ENCODE data around the gene TBC1D22B.
A peak's percentile ranks its signal among the peaks of the same experiment; 100 is the strongest.
"Not testable (repeated sequence)": the region's sequence is repeated elsewhere in the genome, so short reads cannot be mapped to it uniquely, and the experiment has no call there.

Gene TBC1D22B

DNA sequence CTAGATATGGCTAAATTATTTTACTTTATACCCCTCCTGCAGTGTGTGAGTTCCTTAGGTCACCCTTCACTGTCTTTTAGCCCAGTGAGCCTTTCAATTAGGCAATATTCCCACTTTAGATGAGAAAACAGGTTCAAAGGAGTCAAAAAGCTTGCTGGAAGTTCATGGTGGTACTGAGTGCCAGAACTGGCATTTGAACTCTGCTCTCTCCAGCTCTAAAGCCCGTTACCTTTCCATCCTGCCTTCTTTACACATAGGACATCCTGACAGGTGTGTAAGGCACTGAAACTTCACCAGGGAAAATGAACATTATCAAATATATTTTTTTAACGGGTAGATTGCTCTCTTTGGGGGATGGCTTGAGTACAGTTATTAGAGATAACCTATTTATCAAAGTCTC is 11.5 kb downstream of the TBC1D22B start:
- no peak for DNase-seq

DNA sequence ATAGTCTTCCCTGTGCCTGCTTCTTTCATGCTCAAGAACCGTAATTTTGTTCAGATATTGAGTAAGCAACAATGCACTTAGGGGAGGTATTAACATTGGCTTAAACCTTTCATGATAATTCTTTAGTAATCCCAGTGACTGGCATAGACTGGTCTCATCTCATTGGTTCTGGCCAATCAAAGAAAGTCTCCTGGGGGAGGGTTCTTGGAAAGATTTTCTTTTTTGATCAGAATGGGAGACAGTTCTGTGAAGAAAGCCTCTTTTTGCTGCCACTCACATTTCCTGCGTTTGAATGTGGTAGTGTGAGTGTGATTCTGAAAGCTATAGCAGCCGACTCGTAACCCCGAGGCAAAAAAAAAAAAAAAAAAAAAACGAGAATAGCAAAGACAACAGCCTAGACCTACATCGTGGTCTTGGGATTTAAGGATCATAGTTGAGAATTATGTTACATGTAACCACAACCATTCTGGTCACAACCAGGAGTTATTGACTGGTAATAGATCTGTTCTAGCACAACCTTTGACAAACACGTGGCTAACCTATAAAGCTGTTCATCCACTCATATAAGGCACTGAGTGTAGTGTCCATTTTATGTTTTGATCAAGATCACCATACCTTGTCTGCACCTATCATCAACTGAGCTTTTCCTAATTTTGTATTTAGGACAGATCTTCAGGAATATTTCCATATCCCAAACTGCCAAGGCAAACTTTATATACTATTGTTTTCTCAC is 15.4 kb downstream of the TBC1D22B start:
- DNase-seq: no peak

DNA sequence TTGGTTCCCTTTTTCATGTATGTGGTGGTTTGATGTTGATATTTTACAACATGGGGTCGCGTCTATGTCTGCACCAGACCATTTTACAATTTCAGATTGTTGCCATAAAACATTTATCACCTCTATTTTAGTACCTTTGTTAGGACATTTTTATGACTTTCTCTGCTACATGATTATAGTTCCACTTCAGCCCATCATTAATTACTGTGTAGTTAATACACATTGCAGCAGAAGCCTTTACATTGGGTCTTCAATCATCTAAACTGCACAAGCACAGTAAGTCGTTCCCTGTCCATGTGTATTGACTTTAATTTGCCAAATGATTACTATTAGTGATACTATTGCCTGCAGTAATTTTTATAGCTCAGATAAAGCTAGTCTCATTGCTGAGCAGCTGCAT is 16.1 kb downstream of the TBC1D22B start:
- DNase-seq: no peak

DNA sequence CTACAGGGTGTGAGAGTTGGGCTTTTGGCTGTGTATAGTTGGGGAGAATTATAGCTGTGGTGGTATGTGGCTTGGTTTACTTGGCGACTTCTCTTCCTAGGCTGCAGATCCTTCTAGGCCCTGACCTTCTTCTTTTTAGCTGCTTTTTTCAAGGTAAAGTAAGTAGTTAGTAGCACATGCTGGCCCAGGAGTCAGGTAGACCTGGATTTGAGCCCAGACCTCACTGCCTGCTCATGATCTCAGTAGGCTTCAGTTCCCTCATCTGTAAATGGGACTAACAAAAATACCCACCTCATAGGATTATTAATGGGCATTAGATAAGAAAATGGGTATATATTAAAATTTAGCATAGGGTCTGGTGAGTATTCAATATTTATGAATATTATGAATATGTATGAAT is 17.8 kb downstream of the TBC1D22B start:
- no peak for DNase-seq

DNA sequence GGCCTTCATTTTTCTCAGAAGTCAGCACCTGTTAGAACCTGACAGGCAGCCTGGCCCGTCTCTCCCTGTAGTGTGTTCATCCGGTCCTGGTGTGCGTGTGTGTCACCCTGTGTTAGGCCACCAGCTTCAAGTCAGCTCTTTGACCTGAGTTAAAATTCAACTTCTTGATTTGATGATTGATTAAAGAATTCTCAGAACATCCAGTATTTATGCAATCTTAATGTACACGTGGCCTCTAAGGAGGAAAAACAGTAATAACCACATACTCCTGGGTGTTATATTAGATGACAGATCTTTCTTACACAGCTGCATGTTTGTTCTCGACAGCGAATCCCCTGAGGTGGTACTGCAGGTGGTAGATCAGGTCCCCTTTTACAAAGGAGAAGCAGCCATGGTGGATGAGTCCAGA is 19.4 kb downstream of the TBC1D22B start:
- no peak for DNase-seq

DNA sequence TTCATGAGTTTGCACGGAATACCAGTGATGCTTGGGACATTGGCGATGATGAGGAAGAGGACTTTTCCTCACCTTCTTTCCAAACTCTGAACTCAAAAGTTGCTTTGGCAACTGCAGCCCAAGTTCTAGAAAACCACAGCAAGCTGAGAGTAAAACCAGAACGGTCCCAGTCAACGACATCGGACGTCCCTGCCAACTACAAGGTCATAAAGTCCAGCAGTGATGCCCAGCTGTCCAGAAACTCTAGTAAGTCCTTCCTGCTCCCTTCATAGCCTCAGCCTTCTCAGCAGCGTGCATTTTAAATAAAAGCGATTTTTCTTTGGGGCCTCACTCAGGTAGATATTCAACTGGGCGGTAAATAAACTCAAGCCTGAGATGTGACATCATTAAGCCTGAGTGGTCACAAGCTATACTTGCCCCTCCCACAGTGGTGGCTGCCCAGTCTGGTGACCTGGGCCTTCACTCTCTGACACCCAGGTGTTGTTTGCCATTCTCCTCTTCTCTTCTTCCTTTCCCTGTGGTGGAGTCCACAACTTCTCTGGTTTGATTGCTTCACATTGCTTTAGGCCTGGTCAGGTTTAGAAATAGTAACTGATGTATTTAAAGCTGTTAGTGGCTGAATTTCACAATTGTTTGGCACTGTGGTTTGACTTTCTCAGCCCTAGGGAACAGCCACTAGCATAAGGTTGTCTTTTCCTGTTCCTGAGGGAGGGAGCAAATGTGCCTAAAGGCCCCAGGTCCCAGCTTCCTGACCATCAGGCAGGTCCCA is 22.0 kb downstream of the TBC1D22B start:
- DNase-seq: no peak

DNA sequence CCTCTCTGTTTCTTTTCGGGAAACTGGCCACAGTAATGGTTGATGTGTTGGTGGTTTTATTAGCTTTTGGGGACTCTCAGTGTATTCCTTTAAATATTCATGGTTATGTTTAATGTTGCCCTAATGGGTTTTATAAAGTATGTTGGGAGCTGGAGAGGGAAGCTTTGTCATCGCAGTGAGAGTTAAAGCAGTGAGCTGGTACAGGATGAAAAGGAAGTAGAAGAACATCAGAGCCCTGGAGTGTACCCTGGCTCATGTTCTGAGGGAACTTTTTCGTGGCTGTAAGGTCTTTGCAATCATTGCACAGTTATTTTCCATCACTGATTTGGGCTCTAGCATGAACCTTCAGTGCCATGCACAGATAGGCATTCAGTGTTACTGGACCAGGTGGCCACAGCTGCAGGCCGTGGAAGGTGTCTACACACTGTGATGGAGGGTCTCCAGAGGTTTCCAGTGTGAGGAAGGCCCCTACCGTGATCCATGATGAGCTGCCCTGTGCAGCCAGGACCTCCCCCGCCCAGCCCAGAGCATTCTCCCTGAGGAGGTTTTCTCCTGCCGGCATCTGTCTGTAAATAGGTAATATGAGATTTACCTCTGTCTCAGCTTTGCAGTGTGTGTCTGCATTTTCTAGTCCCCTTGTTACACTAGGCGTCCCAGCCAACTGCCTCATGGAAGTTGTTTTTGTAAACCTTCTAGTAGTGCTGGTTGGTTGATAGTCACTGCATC is 22.8 kb downstream of the TBC1D22B start:
- no peak for DNase-seq

DNA sequence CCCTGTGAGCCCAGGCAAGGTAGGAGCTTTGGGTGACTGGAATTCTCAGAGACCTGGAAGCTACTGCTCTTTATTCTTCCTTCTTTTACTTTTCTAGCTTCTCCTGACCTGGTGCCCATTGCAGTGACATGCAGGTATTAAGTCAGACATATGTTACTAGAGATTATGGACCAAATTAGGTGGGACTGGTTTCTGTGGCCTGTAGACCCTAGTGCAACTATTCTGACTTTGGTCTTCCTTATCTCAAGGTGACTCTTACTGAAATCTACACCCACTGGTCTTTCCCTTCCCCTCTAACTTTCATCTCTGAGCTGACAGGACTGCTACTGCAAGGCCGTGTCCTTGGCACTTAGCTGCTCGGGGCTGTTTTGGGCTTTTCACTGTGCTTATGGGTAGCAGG is 24.8 kb downstream of the TBC1D22B start:
- DNase-seq: no peak

DNA sequence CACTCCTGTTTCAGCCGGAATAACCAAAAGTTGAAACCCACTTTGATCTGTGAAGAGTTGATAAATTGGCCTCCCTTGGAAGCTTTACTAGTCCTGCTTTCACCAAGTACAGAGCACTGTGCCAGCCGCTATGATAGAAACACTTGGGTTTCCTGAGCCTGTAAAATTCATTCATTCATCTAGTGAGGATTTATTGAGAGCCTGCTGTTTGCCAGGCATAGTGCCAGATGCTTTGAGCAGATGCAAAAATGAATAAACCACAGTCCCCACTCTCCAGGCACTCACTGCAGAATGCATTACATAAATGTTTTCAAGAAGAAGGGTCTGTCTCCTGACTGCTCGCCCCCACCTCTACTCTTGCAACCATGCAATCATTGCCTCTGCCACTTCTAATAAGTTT is 25.7 kb downstream of the TBC1D22B start:
- no peak for DNase-seq

DNA sequence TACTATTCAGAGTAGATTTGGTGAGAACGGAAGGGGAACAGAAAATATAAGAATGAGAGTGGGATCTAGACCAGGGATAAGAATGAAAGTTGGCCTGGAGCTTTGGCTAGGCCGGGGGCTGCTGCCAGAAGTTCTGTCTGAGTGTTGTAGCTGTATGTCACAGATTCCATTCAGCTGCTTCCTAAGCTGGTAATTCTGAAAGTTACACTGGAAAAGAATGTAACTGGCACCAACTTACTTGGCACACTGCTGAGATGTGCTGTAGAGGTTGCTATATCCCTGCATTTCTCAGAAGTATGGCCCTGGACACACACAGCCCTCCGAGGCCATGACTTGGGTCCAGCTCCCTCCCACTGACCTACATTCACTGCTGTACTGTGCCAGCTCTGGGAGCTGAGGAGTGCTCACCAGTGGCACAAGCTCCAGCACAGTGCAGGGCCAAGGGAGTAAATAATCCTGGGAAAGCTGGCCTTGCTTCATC is 26.1 kb downstream of the TBC1D22B start:
- peak; percentile 80 for DNase-seq

DNA sequence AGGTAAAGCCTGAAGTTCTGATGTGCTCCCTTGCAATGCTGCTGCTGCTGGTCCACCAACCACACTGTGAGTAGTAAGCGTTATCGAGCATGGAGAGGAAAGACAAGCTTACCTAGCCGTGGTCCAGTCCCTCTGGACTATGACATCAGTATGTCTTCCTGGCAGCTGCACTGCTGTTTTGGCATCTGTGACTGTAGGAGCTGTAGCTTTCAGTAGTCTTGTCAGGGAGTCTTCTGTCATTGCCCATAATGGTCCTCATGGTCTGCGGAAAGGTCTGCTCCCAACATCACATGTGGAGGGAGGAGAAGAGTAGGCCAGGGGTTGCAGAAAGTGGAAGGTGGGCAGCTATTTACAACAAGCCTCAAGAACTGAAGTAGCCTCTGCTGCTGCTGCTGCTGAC is 27.2 kb downstream of the TBC1D22B start:
- no peak for DNase-seq

DNA sequence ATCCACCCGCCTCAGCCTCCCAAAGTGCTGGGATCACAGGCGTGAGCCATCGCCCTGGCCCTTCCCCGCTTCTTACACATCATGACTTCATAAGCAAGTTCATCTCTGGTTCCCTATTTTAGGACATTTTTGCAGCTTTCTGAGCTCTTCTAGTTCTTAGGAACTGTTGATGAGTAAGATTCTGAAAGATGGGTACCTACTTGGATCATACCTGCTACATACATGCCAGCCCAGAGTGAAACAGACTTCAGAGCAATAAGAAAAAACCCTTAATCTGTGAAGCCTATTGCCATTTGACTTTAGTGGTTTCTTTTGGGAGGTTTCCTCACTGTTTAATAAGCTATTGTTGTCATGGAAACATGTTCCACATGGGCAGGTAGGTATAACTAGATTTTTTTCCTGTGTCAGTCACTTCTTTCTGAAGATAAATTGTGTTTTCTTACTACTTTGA is 28.3 kb downstream of the TBC1D22B start:
- no peak for DNase-seq

DNA sequence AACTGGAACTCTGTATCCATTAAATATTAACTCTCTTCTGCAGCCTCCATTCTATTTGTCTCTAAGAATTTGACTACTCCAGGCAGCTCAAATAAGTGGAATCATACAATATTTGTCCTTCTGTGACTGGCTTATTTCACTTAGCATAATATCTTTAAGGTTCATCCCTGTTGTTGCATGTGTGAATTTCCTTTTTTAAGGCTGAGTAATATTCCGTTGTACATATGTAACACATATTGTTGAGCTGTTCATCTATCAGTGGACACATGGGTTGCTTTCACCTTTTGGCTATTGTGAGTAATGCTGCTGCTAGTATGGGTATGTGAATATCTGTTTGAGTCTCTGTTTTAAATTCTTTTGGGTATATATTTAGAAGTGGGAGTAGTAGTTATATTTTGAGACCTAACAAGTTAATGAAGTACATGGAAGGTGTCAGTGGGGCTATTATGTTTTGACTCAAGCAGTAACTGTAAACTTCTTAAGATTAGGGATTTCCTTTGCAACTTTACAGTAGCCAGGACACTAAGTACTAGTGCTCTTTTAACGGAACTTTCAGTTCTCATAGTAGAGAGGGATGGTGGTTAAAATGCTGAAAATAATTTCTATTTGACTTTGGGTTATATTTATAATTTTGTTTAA is 30.1 kb downstream of the TBC1D22B start:
- no peak for DNase-seq

DNA sequence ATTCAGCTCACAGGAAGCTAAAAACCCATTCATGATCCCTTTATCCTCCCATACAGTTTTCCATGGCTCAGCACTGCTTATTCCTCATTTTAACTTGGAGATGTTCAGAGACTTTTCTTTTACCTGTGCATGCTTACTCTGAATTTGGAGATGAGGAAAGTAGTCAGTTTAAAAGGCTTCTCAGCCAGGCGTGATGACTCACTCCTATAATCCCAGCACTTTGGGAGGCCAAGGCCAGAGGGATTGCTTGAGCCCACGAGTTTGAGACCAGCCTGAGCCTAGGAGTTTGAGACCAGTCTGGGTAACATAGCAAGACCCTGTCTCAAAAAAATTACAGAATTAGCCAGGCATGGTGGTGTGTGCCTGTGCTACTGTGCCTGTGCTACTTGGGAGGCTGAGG is 30.7 kb downstream of the TBC1D22B start:
- no peak for DNase-seq

DNA sequence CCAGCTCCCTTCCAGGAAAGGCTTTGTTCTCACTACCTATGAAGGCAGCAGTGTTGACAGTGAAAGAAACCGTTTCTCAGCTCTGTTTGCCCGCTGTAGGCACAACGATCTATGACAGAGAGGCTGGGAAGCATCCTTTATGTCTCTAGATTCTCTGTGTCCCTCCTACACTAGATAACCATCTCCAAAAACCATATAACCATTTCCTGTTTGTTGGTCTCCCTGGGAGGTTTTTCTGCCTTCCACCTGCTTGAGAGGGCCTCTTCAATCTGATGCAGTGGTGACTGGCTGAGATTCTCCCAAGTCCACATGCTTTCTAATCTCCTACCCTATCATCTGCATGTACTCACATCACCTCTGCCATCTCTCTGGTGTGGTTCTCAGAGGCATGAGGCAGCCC is 32.4 kb downstream of the TBC1D22B start:
- DNase-seq: no peak

DNA sequence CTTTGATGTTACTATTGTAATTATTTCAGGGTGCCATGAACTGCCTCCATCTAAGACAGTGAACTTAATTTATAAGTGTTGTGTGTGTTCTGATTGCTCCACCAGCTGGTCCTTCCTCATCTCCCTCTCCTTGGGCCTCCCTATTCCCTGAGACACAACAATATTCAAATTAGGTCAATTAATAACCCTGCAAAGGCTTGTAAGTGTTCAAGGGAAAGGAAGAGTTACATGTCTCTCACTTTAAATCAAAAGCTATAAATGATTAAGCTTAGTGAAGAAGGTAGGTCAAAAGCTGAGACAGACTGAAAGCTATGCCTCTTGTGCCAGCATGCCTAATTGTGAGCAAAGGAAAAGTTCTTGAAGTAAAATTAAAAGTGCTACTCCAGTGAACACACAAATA is 35.9 kb downstream of the TBC1D22B start:
- no peak for DNase-seq

DNA sequence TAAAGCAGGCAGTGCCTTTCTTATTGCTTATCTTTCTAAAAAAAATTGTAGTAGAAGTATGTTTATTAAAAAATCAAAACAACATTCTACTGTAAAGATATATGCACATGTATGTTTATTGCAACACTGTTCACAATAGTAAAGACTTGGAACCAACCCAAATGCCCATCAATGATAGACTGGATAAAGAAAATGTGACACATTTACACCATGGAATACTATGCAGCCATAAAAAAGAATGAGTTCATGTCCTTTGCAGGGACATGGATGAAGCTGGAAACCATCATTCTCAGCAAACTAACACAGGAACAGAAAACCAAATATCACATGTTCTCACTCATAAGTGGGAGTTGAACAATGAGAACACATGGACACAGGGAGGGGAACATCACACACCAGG is 40.1 kb downstream of the TBC1D22B start:
- DNase-seq: not testable (repeated sequence)

DNA sequence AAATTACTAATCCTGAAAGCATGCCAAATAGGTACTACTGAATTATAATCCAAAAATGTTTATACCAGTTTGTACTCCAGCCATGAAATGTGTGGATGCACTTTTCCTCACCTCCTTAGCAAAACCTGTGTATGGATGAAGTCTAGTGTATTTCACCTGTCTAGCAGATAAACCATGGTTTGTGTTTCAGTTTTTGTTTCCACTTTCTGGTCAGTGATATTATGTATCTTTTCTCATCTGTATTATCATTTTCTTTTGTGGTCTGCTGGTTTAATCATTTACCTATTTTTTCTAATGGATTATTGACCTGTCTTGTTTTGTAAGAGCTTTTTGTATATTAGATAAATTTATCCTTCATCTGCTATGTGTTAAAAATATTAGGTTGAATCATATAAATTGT is 41.4 kb downstream of the TBC1D22B start:
- DNase-seq: no peak

DNA sequence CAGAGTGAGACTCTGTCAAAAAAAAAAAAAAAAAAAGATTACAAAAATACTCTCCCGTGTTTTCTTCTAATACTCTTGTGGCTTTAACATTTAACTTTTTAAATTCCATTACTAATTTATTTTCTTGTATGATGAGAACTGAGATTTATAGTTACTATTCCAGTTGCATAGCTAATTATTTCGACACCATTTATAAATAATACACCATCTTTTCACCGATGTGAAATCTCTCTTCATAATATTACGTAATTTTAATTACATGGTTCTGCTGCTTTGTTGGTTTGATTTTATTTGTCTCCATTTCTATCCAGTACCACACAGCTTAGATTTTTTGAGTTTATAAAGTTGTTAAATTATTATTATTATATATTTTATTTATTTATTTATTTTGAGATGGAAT is 42.4 kb downstream of the TBC1D22B start:
- DNase-seq: no peak

DNA sequence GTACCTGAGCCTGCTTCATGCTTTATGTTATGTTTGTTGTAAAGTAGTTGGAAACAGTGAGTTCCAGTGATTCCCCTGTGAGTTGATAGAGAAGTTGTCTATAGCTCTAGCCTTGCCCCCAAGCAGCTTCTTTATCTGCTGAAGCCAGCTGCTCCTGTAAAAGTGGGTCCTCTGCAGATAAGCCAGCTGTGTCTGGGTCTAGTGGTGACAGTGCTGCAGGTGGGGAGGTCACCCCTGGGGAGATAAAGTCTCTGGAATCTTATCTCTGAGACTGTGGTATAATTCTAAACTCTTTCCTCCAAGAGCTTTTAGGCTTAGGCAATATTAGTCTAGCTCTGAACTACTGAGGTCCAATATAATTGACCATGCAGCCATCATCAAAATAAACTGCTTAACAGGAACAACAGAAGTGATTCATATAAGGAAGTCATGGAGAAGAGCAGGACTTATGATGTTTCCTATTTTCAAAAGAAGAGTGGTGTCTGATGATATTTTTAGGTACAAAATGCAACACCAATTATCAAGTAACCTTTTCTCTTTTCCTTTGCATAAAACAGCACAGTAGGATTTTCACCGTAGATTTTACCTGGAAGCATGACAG is 44.6 kb downstream of the TBC1D22B start:
- no peak for DNase-seq

DNA sequence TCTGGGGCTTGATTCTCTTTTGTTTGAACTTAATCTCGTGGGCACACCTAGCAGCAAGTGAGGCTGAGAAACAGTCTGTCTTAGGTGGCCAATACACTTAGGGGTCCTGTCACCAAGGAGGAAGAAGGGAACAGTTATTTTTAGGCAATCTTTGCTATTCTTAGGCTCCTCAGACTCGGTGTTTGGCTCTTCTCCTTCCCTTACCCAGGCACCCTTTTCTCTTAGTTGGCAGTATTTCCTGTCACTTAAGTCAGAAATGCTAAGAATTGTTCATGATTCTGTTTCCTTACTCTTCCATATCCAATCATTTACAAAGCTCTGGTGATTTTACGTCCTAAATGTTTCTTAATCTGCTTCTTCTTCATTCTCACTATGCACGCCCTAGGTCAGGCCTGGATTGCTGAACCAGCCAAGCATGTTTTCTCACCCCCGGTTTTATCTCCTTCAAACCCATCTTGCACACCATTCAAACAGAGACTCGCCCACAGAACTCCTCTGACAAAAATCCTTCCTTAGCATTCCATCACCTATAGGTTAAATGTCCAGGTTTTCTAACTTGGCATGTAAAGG is 45.6 kb downstream of the TBC1D22B start:
- DNase-seq: no peak

DNA sequence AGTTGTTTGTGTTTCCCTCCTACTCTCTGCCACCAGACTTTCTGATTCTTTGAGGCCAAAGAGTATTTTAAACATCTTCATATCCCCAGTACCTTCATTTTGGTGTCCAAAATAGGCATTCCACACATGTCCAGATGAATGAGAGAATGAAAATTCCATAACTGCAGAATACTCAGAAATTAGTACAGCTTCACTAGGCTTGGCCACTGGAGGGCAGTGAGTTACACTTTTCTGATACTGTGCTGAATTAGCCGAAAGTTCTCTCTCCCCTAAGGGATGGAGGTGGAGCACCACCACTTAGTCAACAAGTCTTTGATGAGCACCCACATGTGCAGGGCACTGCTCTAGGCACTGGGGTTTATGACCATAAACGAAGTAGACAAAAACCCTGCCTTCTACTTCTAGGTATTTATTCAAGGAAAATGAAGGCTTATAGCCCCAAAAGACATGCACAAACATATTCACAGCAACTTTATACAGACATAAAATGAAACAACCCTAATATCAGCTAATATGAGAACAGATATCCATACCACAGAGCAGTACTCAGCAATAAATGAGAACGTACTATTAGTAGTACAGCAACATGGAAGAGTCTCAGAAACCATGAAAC is 46.4 kb downstream of the TBC1D22B start:
- DNase-seq: no peak
